Rectal smooth muscle tissue (tissue), 1 donor: ENCODE measurements around the gene PRDM8.
A peak's percentile ranks its signal among the peaks of the same experiment; 100 is the strongest.
"Not testable (repeated sequence)": the region's sequence is repeated elsewhere in the genome, so short reads cannot be mapped to it uniquely, and the experiment has no call there.

Experiments used
- H3K27ac ChIP-seq: one replicate; pipeline ENCODE4 v1.7.0; 2013; ENCODE audit warnings: low read depth, low read length, inconsistent platforms
- H3K27me3 ChIP-seq: one replicate; pipeline ENCODE4 v1.7.0; 2013; ENCODE audit warnings: low read length; ENCODE audit not compliant: control insufficient read depth, insufficient read depth
- H3K36me3 ChIP-seq: one replicate; pipeline ENCODE4 v1.7.0; 2013; ENCODE audit warnings: low read length; ENCODE audit not compliant: control insufficient read depth, insufficient read depth
- H3K4me1 ChIP-seq: one replicate; pipeline ENCODE4 v1.7.0; 2013; ENCODE audit warnings: low read length; ENCODE audit not compliant: control insufficient read depth, insufficient read depth
- H3K4me3 ChIP-seq: one replicate; pipeline ENCODE4 v1.7.0; 2013; ENCODE audit warnings: low read length
- H3K9ac ChIP-seq: one replicate; pipeline ENCODE4 v1.7.0; 2013; ENCODE audit warnings: low read length

The PRDM8 gene

GRCh38 chr4:80172203-80172602 is 25.1 kb upstream of the PRDM8 start:
- Histone ChIP-seq H3K27ac (no peak overlapping the region), H3K9ac (no peak overlapping the region), H3K4me3 (no peak overlapping the region), H3K36me3 (no peaks in the 10 kb centered on the region), H3K4me1 (no peaks in the 10 kb centered on the region), H3K27me3 (no peaks in the 10 kb centered on the region)

DNA sequence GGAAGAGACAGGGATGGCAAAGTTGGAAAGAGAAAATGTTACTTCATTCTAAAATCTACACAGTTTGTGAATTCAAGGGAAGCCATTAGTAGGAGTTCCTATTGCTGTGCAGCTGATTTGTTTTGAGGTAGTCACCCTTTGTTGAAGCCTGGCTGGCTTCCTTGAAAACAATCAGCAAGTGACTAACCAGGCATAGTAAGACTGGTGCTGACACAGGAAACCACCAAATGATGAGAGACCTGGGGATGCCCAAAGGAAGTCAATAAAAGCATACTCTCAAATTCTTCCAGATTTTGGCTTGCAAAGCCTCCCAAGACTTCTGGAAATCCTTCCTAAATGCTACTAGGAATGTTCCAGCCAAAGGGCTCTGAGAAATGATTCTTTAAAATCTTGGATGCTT is 23.9 kb upstream of the PRDM8 start:
- Histone ChIP-seq H3K36me3 (no peaks in the 10 kb centered on the region), H3K27ac (no peak overlapping the region), H3K4me1 (no peaks in the 10 kb centered on the region), H3K4me3 (no peak overlapping the region), H3K9ac (no peak overlapping the region), H3K27me3 (no peaks in the 10 kb centered on the region)

- Histone ChIP-seq H3K27ac (no peak overlapping the region), H3K36me3 (no peaks in the 10 kb centered on the region), H3K4me3 (no peak overlapping the region), H3K27me3 (no peaks in the 10 kb centered on the region), H3K9ac (no peak overlapping the region), H3K4me1 (no peaks in the 10 kb centered on the region)
Measured at GRCh38 chr4:80173841-80174240, 23.5 kb upstream of the PRDM8 start.

DNA sequence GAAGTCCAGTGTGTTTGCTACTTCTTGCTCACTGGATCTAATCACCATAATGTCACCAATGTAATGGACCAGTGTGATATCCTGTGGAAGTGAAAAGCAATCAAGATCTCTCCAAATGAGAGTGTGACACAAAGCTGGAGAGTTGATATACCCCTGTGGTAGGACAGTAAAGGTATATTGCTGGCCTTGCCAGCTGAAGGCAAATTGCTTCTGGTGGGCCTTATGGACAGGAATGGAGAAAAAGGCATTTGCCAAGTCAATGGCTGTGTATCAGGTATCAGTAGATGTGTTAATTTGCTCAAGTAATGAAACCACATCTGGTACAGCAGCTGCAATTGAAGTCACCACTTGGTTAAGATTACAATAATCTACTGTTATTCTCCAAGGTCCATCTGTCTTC is 19.5 kb upstream of the PRDM8 start:
- H3K9ac ChIP-seq, H3K27ac ChIP-seq, H3K36me3 ChIP-seq, H3K4me1 ChIP-seq, H3K27me3 ChIP-seq, H3K4me3 ChIP-seq: not testable (repeated sequence)

GRCh38 chr4:80178964-80179363 is 18.3 kb upstream of the PRDM8 start:
- Histone ChIP-seq H3K4me1 (no peaks in the 10 kb centered on the region), H3K9ac (no peak overlapping the region), H3K36me3 (no peaks in the 10 kb centered on the region), H3K27me3 (no peaks in the 10 kb centered on the region), H3K4me3 (no peak overlapping the region), H3K27ac (no peak overlapping the region)

GRCh38 chr4:80179637-80180161 is 17.6 kb upstream of the PRDM8 start:
- Histone ChIP-seq H3K27ac (no peak overlapping the region), H3K4me1 (no peaks in the 10 kb centered on the region), H3K36me3 (no peaks in the 10 kb centered on the region), H3K9ac (no peak overlapping the region), H3K4me3 (no peak overlapping the region), H3K27me3 (no peaks in the 10 kb centered on the region)

DNA sequence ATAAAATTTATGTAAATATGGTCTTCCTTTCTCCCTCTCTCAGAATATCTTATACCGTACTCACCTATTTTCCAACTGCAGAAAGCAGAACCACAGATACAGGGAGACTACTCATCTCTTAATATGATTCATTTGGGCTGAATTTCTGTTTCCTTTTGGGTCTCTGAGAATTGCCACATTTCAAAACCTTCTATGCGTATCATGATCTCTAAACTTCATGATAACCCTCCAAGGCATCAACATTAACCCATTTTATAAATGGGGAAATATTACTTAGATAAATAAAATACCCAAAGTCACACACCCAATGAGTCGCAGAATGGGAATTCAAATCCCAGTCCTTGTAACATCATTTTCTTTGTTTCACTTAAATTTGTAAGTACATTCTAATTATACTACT is 16.6 kb upstream of the PRDM8 start:
- H3K9ac ChIP-seq: no peak overlapping the region
- H3K4me3 ChIP-seq: no peak overlapping the region
- no peak overlapping the region for H3K27ac ChIP-seq
- H3K36me3 ChIP-seq: no peaks in the 10 kb centered on the region
- no peaks in the 10 kb centered on the region for H3K27me3 ChIP-seq
- H3K4me1 ChIP-seq: no peaks in the 10 kb centered on the region

GRCh38 chr4:80182237-80182866 is 15.0 kb upstream of the PRDM8 start:
- no peak overlapping the region for H3K9ac ChIP-seq
- H3K27ac ChIP-seq: no peak overlapping the region
- no peaks in the 10 kb centered on the region for H3K27me3 ChIP-seq
- no peaks in the 10 kb centered on the region for H3K4me1 ChIP-seq
- H3K4me3 ChIP-seq: no peak overlapping the region
- H3K36me3 ChIP-seq: no peaks in the 10 kb centered on the region

GRCh38 chr4:80183250-80184052 is 13.9 kb upstream of the PRDM8 start:
- Histone ChIP-seq H3K27me3 (no peaks in the 10 kb centered on the region), H3K36me3 (no peaks in the 10 kb centered on the region), H3K4me3 (peak overlapping the region; percentile 96), H3K27ac (peak overlapping the region; percentile 83), H3K9ac (no peak overlapping the region), H3K4me1 (no peaks in the 10 kb centered on the region)

- peak overlapping the region; percentile 96 for H3K4me3 ChIP-seq
- H3K27ac ChIP-seq: peak overlapping the region; percentile 83
- H3K36me3 ChIP-seq: no peaks in the 10 kb centered on the region
- H3K9ac ChIP-seq: peak overlapping the region; percentile 51
- no peaks in the 10 kb centered on the region for H3K4me1 ChIP-seq
- no peaks in the 10 kb centered on the region for H3K27me3 ChIP-seq
Measured at GRCh38 chr4:80184053-80184824, 13.1 kb upstream of the PRDM8 start.

GRCh38 chr4:80184825-80185756 is 12.2 kb upstream of the PRDM8 start:
- Histone ChIP-seq H3K27ac (peak overlapping the region; percentile 83), H3K9ac (peak overlapping the region; percentile 51), H3K4me1 (no peaks in the 10 kb centered on the region), H3K4me3 (peak overlapping the region; percentile 96), H3K27me3 (peaks cover 5% of the 10 kb centered on the region), H3K36me3 (no peaks in the 10 kb centered on the region)
